ENCODE results near the gene PSMD6. TPM values are rescaled to one million over a fixed set of nuclear protein-coding genes. Genes with fewer than 3 reads are reported as not detected.
A peak's percentile ranks its signal among the peaks of the same experiment; 100 is the strongest.

The PSMD6 gene
- total RNA-seq: 71.7 and 79.1 TPM in 2 replicates
- 89.0 and 108 TPM in 2 replicates for polyA plus RNA-seq
- polyA plus RNA-seq (2012): 80.2 and 108 TPM in 2 replicates
- 5.8 and 7.4 TPM in 2 replicates for polyA minus RNA-seq (ENCODE audit: low replicate concordance)

DNA sequence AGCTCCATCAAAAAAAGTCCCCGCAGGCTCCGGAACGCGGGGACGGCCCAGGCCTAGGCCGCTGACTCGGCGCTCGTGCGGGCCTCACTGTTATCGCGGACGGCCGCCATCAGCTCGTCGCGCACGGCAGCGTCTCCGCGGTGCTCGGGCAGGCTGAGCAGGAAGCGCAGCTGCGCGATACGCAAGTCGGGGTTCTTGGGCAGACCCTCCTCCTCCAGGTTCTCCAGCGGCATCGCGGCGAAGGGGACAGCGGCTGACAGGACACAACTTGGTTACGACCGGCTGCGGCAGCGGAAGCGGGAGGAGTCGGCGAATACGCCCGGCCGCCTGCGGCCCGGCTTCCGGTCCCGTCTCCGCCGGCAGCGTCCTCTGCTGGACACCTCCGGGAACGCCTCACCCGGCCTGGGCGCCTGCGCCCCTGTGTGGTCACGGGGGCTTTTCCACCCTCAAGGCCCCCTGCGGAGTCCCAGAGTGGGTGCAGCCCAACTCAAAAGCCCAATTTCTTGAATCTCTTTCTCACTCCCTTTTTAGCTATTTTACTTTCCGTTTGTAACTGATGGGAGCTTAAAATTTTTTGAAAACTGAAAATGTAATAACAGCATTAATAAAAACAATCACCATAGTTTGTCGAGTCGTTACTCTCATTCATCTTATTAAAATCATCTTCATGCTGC is at the start of gene PSMD6:
Gene PSMD6 (minus strand): TSS at position 308 of the 674 bp plus-strand sequence. CDS start 75 bp downstream, at position 233.
- Histone ChIP-seq H3K27me3 (ENCODE audit: control insufficient read depth, insufficient read depth, low read length) (no peaks in the 10 kb centered on the region), H3K4me3 (replicated peaks in 1 of 4; ENCODE audit: control extremely low read depth in 1 of 4, insufficient read depth in 1 of 4, low read depth in 3 of 4, low read length in 4 of 4) (peak within 1 kb of the TSS; percentile 59 to 97 (median 88)), H3K4me1 (ENCODE audit: control insufficient read depth, extremely low read depth, insufficient read depth, low read length) (no peaks in the 10 kb centered on the region), H3K27ac (ENCODE audit: insufficient read depth, low read length) (peak within 1 kb of the TSS; percentile 95), H4K20me1 (ENCODE audit: control insufficient read depth, extremely low read depth, insufficient read depth, low read length) (no peaks in the 10 kb centered on the region), H3K79me2 (ENCODE audit: control insufficient read depth, insufficient read depth, low read length) (peaks cover 24% of the 10 kb centered on the region), H3K9ac (ENCODE audit: insufficient read depth, low read length) (peak within 1 kb of the TSS; percentile 98), H3K9me3 (ENCODE audit: control insufficient read depth, insufficient read depth, low read depth, low read length) (no peaks in the 10 kb centered on the region), H3K4me2 (ENCODE audit: extremely low read depth, insufficient read depth, low read length) (peak within 1 kb of the TSS; percentile 86), H3K36me3 (ENCODE audit: control insufficient read depth, insufficient read depth, low read length) (peaks cover 5% of the 10 kb centered on the region), H2AFZ (ENCODE audit: low read length) (peak within 1 kb of the TSS; percentile 96)
- DNase-seq (ENCODE audit: low read depth in 2 of 2): peak; percentile 81 to 82
- no peak for TF ChIP-seq EZH2 (IDR thresholded peaks at IDR 0.05; ENCODE audit: low read length, missing control alignments)
- TF ChIP-seq, protein P1, sequence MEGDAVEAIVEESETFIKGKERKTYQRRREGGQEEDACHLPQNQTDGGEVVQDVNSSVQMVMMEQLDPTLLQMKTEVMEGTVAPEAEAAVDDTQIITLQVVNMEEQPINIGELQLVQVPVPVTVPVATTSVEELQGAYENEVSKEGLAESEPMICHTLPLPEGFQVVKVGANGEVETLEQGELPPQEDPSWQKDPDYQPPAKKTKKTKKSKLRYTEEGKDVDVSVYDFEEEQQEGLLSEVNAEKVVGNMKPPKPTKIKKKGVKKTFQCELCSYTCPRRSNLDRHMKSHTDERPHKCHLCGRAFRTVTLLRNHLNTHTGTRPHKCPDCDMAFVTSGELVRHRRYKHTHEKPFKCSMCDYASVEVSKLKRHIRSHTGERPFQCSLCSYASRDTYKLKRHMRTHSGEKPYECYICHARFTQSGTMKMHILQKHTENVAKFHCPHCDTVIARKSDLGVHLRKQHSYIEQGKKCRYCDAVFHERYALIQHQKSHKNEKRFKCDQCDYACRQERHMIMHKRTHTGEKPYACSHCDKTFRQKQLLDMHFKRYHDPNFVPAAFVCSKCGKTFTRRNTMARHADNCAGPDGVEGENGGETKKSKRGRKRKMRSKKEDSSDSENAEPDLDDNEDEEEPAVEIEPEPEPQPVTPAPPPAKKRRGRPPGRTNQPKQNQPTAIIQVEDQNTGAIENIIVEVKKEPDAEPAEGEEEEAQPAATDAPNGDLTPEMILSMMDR (conservative IDR thresholded peaks at IDR 0.05 in 1 of 2, IDR thresholded peaks at IDR 0.05 in 1 of 2; ENCODE audit: low read depth in 1 of 2, low read length in 2 of 2): peak; percentile 97 to 99

DNA sequence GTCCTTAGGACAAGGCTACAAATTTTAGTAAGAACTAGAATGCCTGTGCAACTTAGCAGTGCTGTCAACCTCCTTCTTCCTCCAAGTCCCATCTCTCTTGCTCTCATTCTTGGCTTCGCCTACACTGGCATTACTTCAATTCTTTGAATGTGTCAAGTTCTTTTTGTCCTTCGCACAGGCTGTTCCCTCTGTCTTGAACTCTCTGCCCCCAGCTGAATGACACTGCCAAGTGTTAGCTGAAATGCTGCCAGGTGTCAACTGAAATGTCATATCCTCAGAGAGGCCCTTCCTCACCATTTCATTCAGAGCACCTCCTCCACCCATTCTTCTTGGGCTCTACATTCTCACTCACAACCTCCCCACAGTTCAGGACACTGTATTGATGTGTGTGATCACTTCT is 48.8 kb upstream of the PSMD6 start:
- Histone ChIP-seq H3K27ac (ENCODE audit: insufficient read depth, low read length) (no peak overlapping the region), H3K4me1 (ENCODE audit: control insufficient read depth, extremely low read depth, insufficient read depth, low read length) (no peaks in the 10 kb centered on the region), H3K4me2 (ENCODE audit: extremely low read depth, insufficient read depth, low read length) (no peak overlapping the region), H4K20me1 (ENCODE audit: control insufficient read depth, extremely low read depth, insufficient read depth, low read length) (no peaks in the 10 kb centered on the region), H3K36me3 (ENCODE audit: control insufficient read depth, insufficient read depth, low read length) (no peaks in the 10 kb centered on the region), H2AFZ (ENCODE audit: low read length) (no peak overlapping the region), H3K9me3 (ENCODE audit: control insufficient read depth, insufficient read depth, low read depth, low read length) (no peaks in the 10 kb centered on the region), H3K9ac (ENCODE audit: insufficient read depth, low read length) (no peak overlapping the region), H3K27me3 (ENCODE audit: control insufficient read depth, insufficient read depth, low read length) (no peaks in the 10 kb centered on the region), H3K4me3 (replicated peaks in 1 of 4; ENCODE audit: control extremely low read depth in 1 of 4, insufficient read depth in 1 of 4, low read depth in 3 of 4, low read length in 4 of 4) (no peak overlapping the region), H3K79me2 (ENCODE audit: control insufficient read depth, insufficient read depth, low read length) (no peaks in the 10 kb centered on the region)
- no peak for DNase-seq (ENCODE audit: low read depth in 2 of 2)
- TF ChIP-seq, protein P1 (conservative IDR thresholded peaks at IDR 0.05 in 1 of 2, IDR thresholded peaks at IDR 0.05 in 1 of 2; ENCODE audit: low read depth in 1 of 2, low read length in 2 of 2): no peak
- no peak for TF ChIP-seq EZH2 (IDR thresholded peaks at IDR 0.05; ENCODE audit: low read length, missing control alignments)

DNA sequence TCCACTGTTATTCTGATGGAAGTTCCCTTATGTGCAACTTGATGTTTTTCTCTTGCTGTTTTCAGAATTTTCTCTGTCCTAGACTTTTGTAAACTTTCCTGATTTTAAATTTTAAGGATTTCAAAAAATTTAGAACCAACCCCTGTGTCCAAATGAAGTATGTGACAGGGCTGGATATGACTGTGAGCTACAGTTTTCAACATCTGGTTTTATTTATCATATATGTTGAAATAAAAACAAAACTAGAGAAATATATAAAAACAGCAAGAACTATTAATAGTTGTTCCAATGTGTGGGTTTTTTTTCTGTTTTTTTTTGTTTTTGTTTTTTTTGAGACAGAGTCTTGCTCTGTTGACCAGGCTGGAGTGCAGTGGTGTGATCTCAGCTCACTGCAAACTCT is 47.4 kb upstream of the PSMD6 start:
- Histone ChIP-seq H3K9me3 (ENCODE audit: control insufficient read depth, insufficient read depth, low read depth, low read length) (no peaks in the 10 kb centered on the region), H3K4me1 (ENCODE audit: control insufficient read depth, extremely low read depth, insufficient read depth, low read length) (no peaks in the 10 kb centered on the region), H3K27ac (ENCODE audit: insufficient read depth, low read length) (no peak overlapping the region), H3K9ac (ENCODE audit: insufficient read depth, low read length) (no peak overlapping the region), H4K20me1 (ENCODE audit: control insufficient read depth, extremely low read depth, insufficient read depth, low read length) (no peaks in the 10 kb centered on the region), H3K79me2 (ENCODE audit: control insufficient read depth, insufficient read depth, low read length) (no peaks in the 10 kb centered on the region), H3K27me3 (ENCODE audit: control insufficient read depth, insufficient read depth, low read length) (no peaks in the 10 kb centered on the region), H3K4me3 (replicated peaks in 1 of 4; ENCODE audit: control extremely low read depth in 1 of 4, insufficient read depth in 1 of 4, low read depth in 3 of 4, low read length in 4 of 4) (no peak overlapping the region), H2AFZ (ENCODE audit: low read length) (no peak overlapping the region), H3K4me2 (ENCODE audit: extremely low read depth, insufficient read depth, low read length) (no peak overlapping the region), H3K36me3 (ENCODE audit: control insufficient read depth, insufficient read depth, low read length) (no peaks in the 10 kb centered on the region)
- no peak for TF ChIP-seq EZH2 (IDR thresholded peaks at IDR 0.05; ENCODE audit: low read length, missing control alignments)
- TF ChIP-seq, protein P1 (conservative IDR thresholded peaks at IDR 0.05 in 1 of 2, IDR thresholded peaks at IDR 0.05 in 1 of 2; ENCODE audit: low read depth in 1 of 2, low read length in 2 of 2): no peak
- DNase-seq (ENCODE audit: low read depth in 2 of 2): peak in 1 of 2 donors; percentile 31
